HG03432 (cell line): Measurements from ENCODE around the gene C16orf90.
"Not testable (repeated sequence)": the region's sequence is repeated elsewhere in the genome, so short reads cannot be mapped to it uniquely, and the experiment has no call there.

ENCODE experiments used
- ATAC-seq: cut with Tn5 transposase; IDR thresholded peaks from one replicate; pipeline ENCODE4 v1.9.1; 2021; ENCODE audit warnings: mild to moderate bottlenecking, moderate library complexity; ENCODE audit not compliant: unreplicated experiment

C16orf90 gene

GRCh38 chr16:3513892-3514583 is 18.7 kb upstream of the C16orf90 start:
- peak; percentile 71 for ATAC-seq

DNA sequence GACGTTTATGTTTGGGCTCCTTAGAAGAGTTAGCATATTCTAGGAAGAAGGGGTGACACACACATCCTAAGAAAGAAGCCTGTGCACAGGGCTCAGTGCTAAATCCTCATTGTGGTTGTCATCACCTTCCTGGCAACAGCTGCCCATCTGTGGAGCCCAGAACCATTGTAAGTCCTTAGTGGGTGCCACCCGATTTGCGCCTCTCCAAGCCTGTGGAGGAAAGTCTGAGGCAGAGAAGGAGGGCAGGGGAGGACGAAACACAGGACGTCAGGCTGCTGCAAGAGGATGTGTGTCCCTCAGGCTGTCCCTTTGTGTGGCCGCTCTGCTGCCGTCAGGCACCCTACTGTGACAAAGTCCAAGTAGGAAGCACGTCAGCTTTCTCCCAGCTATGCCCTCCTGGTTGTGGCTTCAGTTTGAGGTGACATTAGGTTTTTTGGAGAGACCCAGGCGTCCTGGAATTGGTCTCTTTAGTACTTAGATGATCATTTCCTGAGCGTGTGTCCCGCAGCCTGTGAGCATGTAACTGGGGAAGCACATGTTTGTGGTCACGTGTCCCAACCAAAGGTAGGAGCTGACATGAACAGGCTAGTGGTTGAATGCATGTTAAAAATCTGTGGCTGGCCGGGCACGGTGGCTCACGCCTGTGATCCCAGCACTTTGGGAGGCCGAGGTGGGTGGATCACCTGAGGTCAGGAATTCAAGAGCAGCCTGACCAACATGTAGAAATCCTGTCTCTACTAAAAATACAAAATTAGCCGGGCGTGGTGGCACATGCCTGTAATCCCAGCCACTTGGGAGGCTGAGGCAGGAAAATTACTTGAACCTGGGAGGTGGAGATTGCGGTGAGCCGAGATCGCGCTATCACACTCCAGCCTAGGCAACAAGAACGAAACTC is 16.2 kb upstream of the C16orf90 start:
- no peak for ATAC-seq

DNA sequence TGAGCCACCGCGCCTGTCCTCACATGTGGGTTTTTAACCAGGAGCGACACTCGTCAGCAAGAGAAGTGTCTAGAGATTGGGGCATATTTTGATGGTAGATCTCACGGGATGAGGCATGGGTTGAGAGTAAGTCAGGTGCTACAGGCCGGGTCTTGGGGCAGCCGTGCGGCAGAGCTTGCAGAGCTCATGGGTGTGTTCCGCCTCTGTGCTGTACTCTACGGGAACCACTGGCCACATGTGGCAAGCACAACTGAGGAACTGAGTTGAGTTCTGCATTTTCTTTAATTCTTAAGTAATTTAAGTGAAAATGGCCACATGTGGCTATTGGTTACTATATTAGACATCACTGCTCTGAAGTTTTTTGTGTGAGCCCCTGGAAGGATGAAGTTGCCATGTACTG is 15.1 kb upstream of the C16orf90 start:
- ATAC-seq = no peak

- peak; percentile 77 for ATAC-seq
These were observed 14.2 kb upstream of the C16orf90 start for GRCh38 chr16:3509470-3509928.

DNA sequence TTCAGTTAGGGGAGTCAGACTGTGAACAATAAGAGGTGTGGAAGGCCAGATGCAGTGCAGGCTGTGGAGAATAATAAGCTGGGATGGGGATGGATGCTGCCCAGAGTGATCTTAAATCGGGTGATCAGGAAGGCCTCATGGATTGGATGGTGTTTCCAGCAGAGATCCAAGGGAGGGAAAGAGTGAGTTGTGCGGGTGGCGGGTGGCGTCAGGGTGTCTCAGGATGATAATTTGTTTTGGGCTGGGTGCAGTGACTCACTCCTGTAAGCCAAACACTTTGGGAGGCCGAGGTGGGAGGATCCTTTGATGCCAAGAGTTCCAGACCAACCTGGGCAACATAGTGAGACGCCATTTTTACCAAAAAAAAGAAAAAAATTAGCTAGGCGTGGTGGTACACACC is 13.4 kb upstream of the C16orf90 start:
- no peak for ATAC-seq

GRCh38 chr16:3503523-3503922 is 8.2 kb upstream of the C16orf90 start:
- ATAC-seq = no peak

- no peak for ATAC-seq
These were observed 6.6 kb upstream of the C16orf90 start for GRCh38 chr16:3501783-3502400.

GRCh38 chr16:3501412-3501761 is 6.1 kb upstream of the C16orf90 start:
- ATAC-seq = not testable (repeated sequence)

- no peak for ATAC-seq
These were observed 3.7 kb upstream of the C16orf90 start for GRCh38 chr16:3498988-3499387.

DNA sequence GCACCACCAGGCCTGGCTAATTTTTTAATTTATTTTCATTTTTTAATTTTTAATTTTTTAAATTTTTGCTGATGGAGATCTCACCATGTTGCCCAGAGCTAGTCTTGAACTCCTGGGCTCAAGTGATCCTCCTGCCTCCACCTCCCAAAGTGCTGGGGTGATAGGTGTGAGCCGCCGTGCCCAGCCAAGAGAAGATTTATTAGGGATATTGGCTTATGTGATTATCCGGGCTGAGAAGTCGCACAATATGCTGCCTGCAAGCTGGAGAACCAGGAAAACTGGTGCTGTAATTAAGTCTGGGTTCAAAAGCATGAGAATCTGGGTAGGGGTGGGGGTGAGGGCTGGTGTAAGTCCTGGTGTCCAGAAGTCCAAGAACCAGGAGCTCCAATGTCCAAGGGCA is 2.5 kb upstream of the C16orf90 start:
- no peak for ATAC-seq

GRCh38 chr16:3496386-3496785 is 1.1 kb upstream of the C16orf90 start:
- no peak for ATAC-seq

GRCh38 chr16:3494386-3494973 is 809 bp downstream of the C16orf90 start:
- ATAC-seq = no peak

DNA sequence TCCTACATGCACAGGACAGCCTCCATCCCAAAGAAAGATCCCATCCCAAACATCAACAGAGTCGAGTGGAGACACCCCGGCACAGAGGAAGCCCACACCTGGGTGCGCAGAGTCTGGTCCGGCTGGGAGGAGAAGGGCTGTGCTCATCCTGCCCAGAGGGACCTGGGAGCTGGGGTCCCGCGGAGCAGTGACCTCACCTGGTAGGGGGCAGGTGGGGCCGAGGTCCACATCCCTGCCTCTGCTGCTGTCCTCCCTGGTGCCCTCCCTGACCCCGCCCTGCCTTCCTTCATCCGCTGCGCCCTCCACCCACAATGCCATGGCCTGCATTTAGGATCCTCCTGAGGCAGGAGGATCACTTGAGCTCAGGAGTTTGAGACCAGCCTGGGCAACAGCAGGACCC is 2.9 kb downstream of the C16orf90 start:
- ATAC-seq = no peak

DNA sequence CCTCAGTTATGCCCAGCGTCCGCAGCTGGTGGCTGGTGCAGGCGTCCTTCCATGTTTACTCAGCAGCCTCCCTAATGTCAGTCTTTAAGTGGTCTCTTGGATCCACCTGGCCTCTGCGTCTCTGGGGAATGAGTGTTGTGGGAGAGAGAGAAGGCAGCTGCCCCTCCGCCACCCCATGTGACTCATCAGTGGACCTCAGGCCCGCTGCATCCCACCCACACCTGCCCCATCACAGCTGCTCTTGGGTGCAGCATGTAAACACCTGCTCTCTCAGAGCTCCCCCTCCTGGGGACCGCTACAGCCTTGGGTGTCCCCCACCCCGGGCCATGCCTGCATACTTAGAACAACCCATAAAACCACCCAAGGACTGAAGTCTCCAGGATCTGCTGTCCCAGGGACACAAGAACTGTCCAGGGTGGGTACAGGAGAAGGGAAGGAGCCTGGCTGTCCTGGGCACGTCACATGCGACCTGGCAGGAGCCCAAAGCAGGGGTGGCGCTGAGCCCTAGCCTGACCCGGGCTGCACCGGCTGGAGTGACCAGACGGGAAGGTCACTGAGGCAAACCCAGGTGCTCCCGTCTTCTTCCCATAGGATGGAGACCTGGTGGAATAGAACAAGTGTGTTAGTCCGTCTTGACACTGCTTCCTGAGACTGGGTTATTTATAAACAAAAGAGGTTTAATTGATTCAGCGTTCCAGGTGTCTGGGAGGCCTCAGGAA is 4.2 kb downstream of the C16orf90 start:
- no peak for ATAC-seq

DNA sequence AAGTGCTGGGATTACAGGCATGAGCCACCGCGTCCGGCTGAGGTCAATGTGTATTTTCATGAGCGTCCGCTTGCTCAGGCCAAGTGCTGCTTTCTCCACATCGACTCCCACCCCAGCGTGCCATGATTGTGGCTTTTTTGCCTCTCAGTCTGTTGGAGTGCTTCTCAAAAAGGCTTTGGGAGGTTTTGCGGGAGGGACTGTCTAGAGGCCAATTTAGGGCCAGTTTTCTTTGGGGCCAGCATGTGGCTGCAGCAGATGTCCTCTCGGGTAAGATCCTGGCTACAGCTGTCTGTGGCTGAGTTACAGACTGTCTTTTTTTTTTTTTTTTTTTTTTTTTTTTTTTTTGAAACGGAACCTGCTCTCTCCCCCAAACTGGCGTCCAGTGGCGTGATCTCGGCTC is 6.5 kb downstream of the C16orf90 start:
- ATAC-seq = no peak

DNA sequence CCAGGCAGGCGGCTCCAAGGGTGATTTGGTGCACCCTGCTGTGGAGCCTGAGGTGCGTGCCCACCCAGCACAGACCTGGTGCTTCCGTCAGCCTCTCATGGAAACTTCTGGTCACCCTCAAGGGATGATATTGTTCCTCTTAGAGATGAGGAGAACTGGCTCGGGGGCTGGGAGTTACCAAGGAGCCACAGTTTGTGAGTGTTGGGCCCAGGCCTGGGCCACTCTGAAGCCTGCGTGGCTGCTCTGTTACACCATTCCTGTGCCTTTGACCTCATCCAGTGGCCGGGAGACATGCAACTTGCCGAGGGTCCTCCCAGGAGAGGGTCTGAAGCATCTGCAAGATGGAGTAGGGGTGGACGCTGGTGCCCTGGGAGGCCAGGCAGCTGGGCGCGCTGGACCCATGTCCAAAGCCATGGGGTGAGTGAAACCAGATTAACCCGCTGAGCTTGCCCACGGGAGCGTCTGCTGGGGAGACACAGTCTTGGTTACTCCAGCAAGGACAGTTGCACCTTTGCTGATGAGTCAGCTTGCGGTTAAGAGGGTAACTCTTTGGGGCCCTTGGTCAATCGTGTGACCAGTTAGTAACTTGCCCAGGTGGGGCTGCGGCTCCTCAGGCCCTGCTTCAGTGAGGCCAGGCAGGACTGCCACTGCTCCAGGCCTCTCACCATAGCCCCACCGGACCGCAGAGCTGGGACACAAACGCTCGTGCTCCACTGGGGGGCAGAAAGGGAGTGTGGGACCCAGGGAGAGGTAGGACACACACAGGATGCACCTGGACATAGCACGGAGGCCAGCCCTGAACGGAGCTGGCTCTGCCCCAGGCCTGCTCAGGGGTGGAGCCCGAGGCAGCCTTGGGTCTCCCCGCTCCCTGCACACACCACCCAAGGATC is 7.5 kb downstream of the C16orf90 start:
- ATAC-seq = no peak

DNA sequence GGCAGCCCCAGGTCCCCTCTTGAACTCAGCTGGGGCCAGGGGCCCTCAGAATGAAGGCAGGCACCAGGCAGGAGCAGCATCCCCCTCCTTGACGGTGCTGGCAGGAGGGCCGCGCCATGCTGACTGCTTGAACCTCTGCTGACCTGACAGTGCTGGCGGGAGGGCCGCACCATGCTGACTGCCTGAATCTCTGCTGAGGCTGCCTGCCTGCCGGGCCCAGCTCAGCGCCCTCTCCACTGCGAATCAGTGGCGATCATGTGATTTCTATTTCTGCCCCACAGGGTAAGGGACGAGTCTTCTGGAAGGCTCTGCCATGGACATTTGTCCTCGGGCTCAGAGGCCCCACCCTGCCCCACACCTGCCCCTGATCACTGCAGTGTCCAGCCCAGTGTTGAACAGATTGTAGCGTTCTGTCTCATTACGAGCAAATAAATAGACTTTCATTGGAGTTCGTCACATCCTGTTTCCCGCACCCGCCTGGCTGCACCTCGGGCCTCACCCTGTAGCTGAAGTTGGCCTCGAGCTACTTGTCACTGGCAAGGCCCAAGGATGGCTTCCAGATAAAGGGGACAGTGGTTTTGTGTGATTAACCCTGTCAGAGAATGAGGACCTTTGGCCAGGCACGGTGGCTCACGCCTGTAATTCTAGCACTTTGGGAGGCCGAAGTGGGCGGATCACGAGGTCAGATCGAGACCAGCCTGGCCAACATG is 8.6 kb downstream of the C16orf90 start:
- no peak for ATAC-seq

DNA sequence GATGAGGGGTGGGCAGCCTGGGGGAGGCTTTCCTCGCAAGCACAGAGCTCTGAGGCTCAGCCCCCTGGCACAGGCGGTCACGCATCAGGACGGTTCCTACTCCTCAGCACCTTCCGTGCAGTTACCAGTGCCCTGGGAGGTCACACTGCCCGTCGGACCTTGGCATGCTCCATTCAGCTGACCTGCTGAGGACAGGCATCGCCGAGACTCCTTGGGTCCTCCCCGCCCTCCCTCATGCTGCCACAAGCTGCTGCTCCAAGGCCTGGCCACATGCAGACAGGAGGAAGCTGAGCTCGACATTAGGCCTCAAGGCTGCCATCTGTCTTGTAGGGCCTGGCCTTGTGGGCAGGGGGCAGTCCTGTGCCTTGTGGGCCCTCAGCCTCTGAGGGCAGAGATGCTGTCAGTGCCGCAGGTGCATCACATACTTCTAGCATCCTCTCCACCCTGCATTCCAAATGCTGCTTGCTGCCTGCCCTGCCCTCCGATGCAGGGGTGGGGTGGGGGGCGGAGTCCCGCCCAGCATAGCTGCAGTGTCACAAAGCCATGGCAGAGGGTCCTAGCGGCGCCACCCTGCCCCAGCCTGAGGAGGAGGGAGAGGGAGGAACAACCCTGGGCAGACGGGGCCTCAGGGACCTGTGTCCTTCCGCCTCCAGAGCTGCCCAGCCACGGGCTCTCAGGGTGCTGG is 9.3 kb downstream of the C16orf90 start:
- ATAC-seq = no peak
